Upper lobe of left lung (tissue), 6 donors: Measurements from ENCODE around the gene MAGI2. TPM values are rescaled to one million over a fixed set of nuclear protein-coding genes. Genes with fewer than 3 reads are reported as not detected.

Source experiments
- ATAC-seq, 2 donors: fragments of 200-7000 bp; cut with Tn5 transposase; one replicate each; pipeline ENCODE4 v1.9.1; 2022; ENCODE audit warnings: mild to moderate bottlenecking in 2 of 2, moderate library complexity in 2 of 2; ENCODE audit not compliant: low FRiP score in 2 of 2
- DNase-seq, 2 donors: peaks; one replicate each; pipeline ENCODE4 v3.0.0-alpha.2; 2019 to 2020
- H3K27ac ChIP-seq, 4 donors: fragments of 200-600 bp; sonication (generic); one replicate each; pipeline ENCODE4 v1.5.1; 2016 to 2019
- H3K27me3 ChIP-seq, 4 donors: fragments of 200-600 bp; sonication (generic); one replicate each; pipeline ENCODE4 v1.5.1; 2017 to 2019
- H3K36me3 ChIP-seq, 4 donors: fragments of 200-600 bp; sonication (generic); one replicate each; pipeline ENCODE4 v1.5.1; 2016 to 2019
- H3K4me1 ChIP-seq, 4 donors: fragments of 200-600 bp; sonication (generic); one replicate each; pipeline ENCODE4 v1.5.1; 2018 to 2019
- H3K4me3 ChIP-seq, 4 donors: fragments of 200-600 bp; sonication (generic); one replicate each; pipeline ENCODE4 v1.5.1; 2017 to 2019; ENCODE audit warnings: mild to moderate bottlenecking in 2 of 4, moderate library complexity in 1 of 4
- H3K9me3 ChIP-seq, 4 donors: fragments of 200-600 bp; sonication (generic); one replicate each; pipeline ENCODE4 v1.5.1; 2018 to 2019
- CTCF ChIP-seq, 6 experiments: fragments of 450-650 bp in 4 of 6; fragments of 200-600 bp in 2 of 6; sonication (generic) in 2 of 6; IDR thresholded peaks; one replicate each; pipeline ENCODE4 v1.5.1; 2016 to 2019; ENCODE audit warnings: antibody characterized with exemption in 6 of 6
- EP300 ChIP-seq, 4 donors: sonication (generic); formaldehyde crosslinking; IDR thresholded peaks; one replicate each; pipeline ENCODE4 v1.5.1; 2017; ENCODE audit warnings: antibody characterized with exemption in 4 of 4, control low read depth in 2 of 4
- POLR2A ChIP-seq, 4 donors: fragments of 450-650 bp; IDR thresholded peaks; one replicate each; pipeline ENCODE4 v1.5.1; 2016 to 2017; ENCODE audit warnings: antibody characterized with exemption in 4 of 4, mild to moderate bottlenecking in 2 of 4
- POLR2AphosphoS5 ChIP-seq, 2 donors: sonication (generic); formaldehyde crosslinking; IDR thresholded peaks; one replicate each; pipeline ENCODE4 v1.5.1; 2017; ENCODE audit warnings: antibody characterized with exemption in 2 of 2
- WGBS, 2 donors: methylation state at CpG; one replicate each; pipeline ENCODE4 v1.1.5; 2017 to 2018; 5-methylcytosine and 5-hydroxymethylcytosine counted together
- total RNA-seq, 6 donors: library from RNA; depleted of rRNA in 4 of 6; stranded (reverse); fragments of >200 nt in 4 of 6; gene quantifications; one replicate each; pipeline versions ENCODE4 v1.1.0 to v1.2.1, GENCODE V29; 2016 to 2021
- donor health status: DM: no; HTN: no; CAD: no; lungs with moderate emphysema.
- donor health status: DM: no; HTN: yes; CAD: no; lungs with severe emphysema.

MAGI2 gene
- total RNA-seq, 6 donors from 2014 or later = 7.9 to 84.9 (median 11.8) TPM

- no peaks in the 10 kb centered on the region for H3K36me3 ChIP-seq
- H3K27me3 ChIP-seq = no peaks in the 10 kb centered on the region
- no peak overlapping the region for H3K4me3 ChIP-seq
- no peak for DNase-seq
- ATAC-seq = no peak
- 24 to 26% methylated on average over 1 of the region's 1 CpG for WGBS, 2 donors
- no peak for TF ChIP-seq CTCF (IDR thresholded peaks at IDR 0.05)
- TF ChIP-seq EP300 (IDR thresholded peaks at IDR 0.05) = no peak
- no peak for TF ChIP-seq POLR2AphosphoS5 (IDR thresholded peaks at IDR 0.05)
- no peak for TF ChIP-seq POLR2A (IDR thresholded peaks at IDR 0.05)
- H3K4me1 ChIP-seq = no peaks in the 10 kb centered on the region
- no peak overlapping the region for H3K27ac ChIP-seq
- no peaks in the 10 kb centered on the region for H3K9me3 ChIP-seq
Measured at GRCh38 chr7:79096361-79096805, 357.1 kb downstream of the MAGI2 start.

GRCh38 chr7:79093421-79093820 lies 360.0 kb downstream of the MAGI2 start:
- no peak for ATAC-seq
- TF ChIP-seq CTCF (IDR thresholded peaks at IDR 0.05) (no peak), EP300 (IDR thresholded peaks at IDR 0.05) (no peak), POLR2A (IDR thresholded peaks at IDR 0.05) (no peak), POLR2AphosphoS5 (IDR thresholded peaks at IDR 0.05) (no peak)
- Histone ChIP-seq H3K9me3 (peaks cover 0 to 2% (median 0%) of the 10 kb centered on the region in 4 donors), H3K36me3 (no peaks in the 10 kb centered on the region), H3K4me3 (no peak overlapping the region), H3K27me3 (no peaks in the 10 kb centered on the region), H3K27ac (no peak overlapping the region), H3K4me1 (no peaks in the 10 kb centered on the region)
- no peak for DNase-seq

- DNase-seq (no peak), ATAC-seq (no peak)
- peaks cover 0 to 4% (median 1%) of the 10 kb centered on the region in 4 donors for H3K9me3 ChIP-seq
- no peaks in the 10 kb centered on the region for H3K36me3 ChIP-seq
- no peak overlapping the region for H3K4me3 ChIP-seq
- no peak for TF ChIP-seq POLR2AphosphoS5 (IDR thresholded peaks at IDR 0.05)
- TF ChIP-seq EP300 (IDR thresholded peaks at IDR 0.05) = no peak
- TF ChIP-seq CTCF (IDR thresholded peaks at IDR 0.05) = no peak
- no peak for TF ChIP-seq POLR2A (IDR thresholded peaks at IDR 0.05)
- H3K27me3 ChIP-seq = no peaks in the 10 kb centered on the region
- no peak overlapping the region for H3K27ac ChIP-seq
- 61 to 74% methylated on average over 2 of the region's 2 CpGs for WGBS, 2 donors
- no peaks in the 10 kb centered on the region for H3K4me1 ChIP-seq
Measured at GRCh38 chr7:79091661-79092060, 361.8 kb downstream of the MAGI2 start.

- Histone ChIP-seq H3K36me3 (no peaks in the 10 kb centered on the region), H3K27me3 (no peaks in the 10 kb centered on the region), H3K4me3 (no peak overlapping the region), H3K4me1 (no peaks in the 10 kb centered on the region), H3K9me3 (peaks cover 0 to 4% (median 1%) of the 10 kb centered on the region in 4 donors), H3K27ac (no peak overlapping the region)
- no peak for DNase-seq
- TF ChIP-seq EP300 (IDR thresholded peaks at IDR 0.05) (no peak), CTCF (IDR thresholded peaks at IDR 0.05) (no peak)
- no peak for ATAC-seq
- WGBS, 2 donors = 72 to 74% methylated on average over 4 of the region's 4 CpGs
Measured at GRCh38 chr7:79091011-79091410, 362.5 kb downstream of the MAGI2 start.

GRCh38 chr7:79090543-79090942 lies 362.9 kb downstream of the MAGI2 start:
- peaks cover 0 to 4% (median 1%) of the 10 kb centered on the region in 4 donors for H3K9me3 ChIP-seq
- WGBS, 2 donors = 38 to 40% methylated on average over 4 of the region's 4 CpGs
- no peak overlapping the region for H3K4me3 ChIP-seq
- no peak for TF ChIP-seq EP300 (IDR thresholded peaks at IDR 0.05)
- TF ChIP-seq POLR2A (IDR thresholded peaks at IDR 0.05) = no peak
- no peak for TF ChIP-seq POLR2AphosphoS5 (IDR thresholded peaks at IDR 0.05)
- TF ChIP-seq CTCF (IDR thresholded peaks at IDR 0.05) = no peak
- H3K36me3 ChIP-seq = no peaks in the 10 kb centered on the region
- ATAC-seq (no peak), DNase-seq (no peak)
- no peaks in the 10 kb centered on the region for H3K27me3 ChIP-seq
- no peaks in the 10 kb centered on the region for H3K4me1 ChIP-seq
- no peak overlapping the region for H3K27ac ChIP-seq
